ENCODE data around the gene ATP11C.

Gene ATP11C

GRCh38 chrX:139972113-139972512 is 39.3 kb upstream of the ATP11C start:
- H3K4me1 ChIP-seq (ENCODE audit: control insufficient read depth, low read length) = no peaks in the 10 kb centered on the region
- no peaks in the 10 kb centered on the region for H3K9me3 ChIP-seq (ENCODE audit: control insufficient read depth, insufficient read depth, low read length)
- H3K9me2 ChIP-seq (replicated peaks; ENCODE audit: control insufficient read depth, low read length) = no peaks in the 10 kb centered on the region
- H3F3A ChIP-seq (ENCODE audit: control insufficient read depth, insufficient read depth) = no peaks in the 10 kb centered on the region
- H3K4me2 ChIP-seq (ENCODE audit: low read length) = no peak overlapping the region
- no peak overlapping the region for H3K4me3 ChIP-seq (ENCODE audit: low read length)
- no peaks in the 10 kb centered on the region for H3K79me2 ChIP-seq (ENCODE audit: control insufficient read depth, low read length)
- no peak overlapping the region for H3K27ac ChIP-seq (ENCODE audit: low read depth, low read length)
- H3K27me3 ChIP-seq (ENCODE audit: control insufficient read depth, low read length) = no peaks in the 10 kb centered on the region
- no peak for TF ChIP-seq CTCF (IDR thresholded peaks at IDR 0.05; ENCODE audit: low read depth, low read length, poor library complexity, severe bottlenecking)
- TF ChIP-seq EZH2phosphoT487 (IDR thresholded peaks at IDR 0.05; ENCODE audit: borderline replicate concordance, low read length) = no peak
- no peaks in the 10 kb centered on the region for H4K20me1 ChIP-seq (ENCODE audit: control insufficient read depth, insufficient read depth, low read depth, low read length)
- no peaks in the 10 kb centered on the region for H3K36me3 ChIP-seq (ENCODE audit: control insufficient read depth, low read length)

- Histone ChIP-seq H3K4me1 (ENCODE audit: control insufficient read depth, low read length) (no peaks in the 10 kb centered on the region), H3F3A (ENCODE audit: control insufficient read depth, insufficient read depth) (no peaks in the 10 kb centered on the region), H3K4me2 (ENCODE audit: low read length) (no peak overlapping the region), H3K4me3 (ENCODE audit: low read length) (no peak overlapping the region), H3K9me3 (ENCODE audit: control insufficient read depth, insufficient read depth, low read length) (no peaks in the 10 kb centered on the region), H3K27ac (ENCODE audit: low read depth, low read length) (no peak overlapping the region), H3K9me2 (replicated peaks; ENCODE audit: control insufficient read depth, low read length) (no peaks in the 10 kb centered on the region), H3K27me3 (ENCODE audit: control insufficient read depth, low read length) (no peaks in the 10 kb centered on the region), H3K79me2 (ENCODE audit: control insufficient read depth, low read length) (no peaks in the 10 kb centered on the region), H3K36me3 (ENCODE audit: control insufficient read depth, low read length) (no peaks in the 10 kb centered on the region), H4K20me1 (ENCODE audit: control insufficient read depth, insufficient read depth, low read depth, low read length) (no peaks in the 10 kb centered on the region)
- TF ChIP-seq EZH2phosphoT487 (IDR thresholded peaks at IDR 0.05; ENCODE audit: borderline replicate concordance, low read length) (no peak), CTCF (IDR thresholded peaks at IDR 0.05; ENCODE audit: low read depth, low read length, poor library complexity, severe bottlenecking) (no peak)
These were observed 38.5 kb upstream of the ATP11C start for GRCh38 chrX:139971394-139971749.

- no peaks in the 10 kb centered on the region for H3K9me2 ChIP-seq (replicated peaks; ENCODE audit: control insufficient read depth, low read length)
These were observed 36.4 kb upstream of the ATP11C start for GRCh38 chrX:139969286-139969685.

More at GRCh38 chrX:139969286-139969685, 36.4 kb upstream of the ATP11C start:
- no peaks in the 10 kb centered on the region for H3K79me2 ChIP-seq (ENCODE audit: control insufficient read depth, low read length)
- H3F3A ChIP-seq (ENCODE audit: control insufficient read depth, insufficient read depth) = no peaks in the 10 kb centered on the region
- H4K20me1 ChIP-seq (ENCODE audit: control insufficient read depth, insufficient read depth, low read depth, low read length) = no peaks in the 10 kb centered on the region
- no peaks in the 10 kb centered on the region for H3K4me1 ChIP-seq (ENCODE audit: control insufficient read depth, low read length)
- H3K36me3 ChIP-seq (ENCODE audit: control insufficient read depth, low read length) = no peaks in the 10 kb centered on the region
- H3K27me3 ChIP-seq (ENCODE audit: control insufficient read depth, low read length) = no peaks in the 10 kb centered on the region
- H3K9me3 ChIP-seq (ENCODE audit: control insufficient read depth, insufficient read depth, low read length) = no peaks in the 10 kb centered on the region
- H3K27ac ChIP-seq (ENCODE audit: low read depth, low read length) = no peak overlapping the region
- H3K4me2 ChIP-seq (ENCODE audit: low read length) = no peak overlapping the region
- TF ChIP-seq EZH2phosphoT487 (IDR thresholded peaks at IDR 0.05; ENCODE audit: borderline replicate concordance, low read length) (no peak), CTCF (IDR thresholded peaks at IDR 0.05; ENCODE audit: low read depth, low read length, poor library complexity, severe bottlenecking) (no peak)
- no peak overlapping the region for H3K4me3 ChIP-seq (ENCODE audit: low read length)
